PC-3 (cell line): Measurements from ENCODE around the gene SHQ1.

Experiments
- CTCF ChIP-seq: fragments of 300-600 bp; sonication (generic); conservative IDR thresholded peaks from 2 replicates; pipeline ENCODE4 v1.5.1; 2017; ENCODE audit warnings: antibody characterized with exemption, low read depth, mild to moderate bottlenecking, low read length
- EZH2 ChIP-seq: fragments of 300-600 bp; sonication (generic); IDR thresholded peaks from one replicate; pipeline ENCODE4 v1.6.1; 2017; ENCODE audit warnings: antibody characterized with exemption, mild to moderate bottlenecking, low read length; ENCODE audit not compliant: unreplicated experiment
- EZH2phosphoT487 ChIP-seq: fragments of 300-600 bp; sonication (generic); IDR thresholded peaks from 2 replicates; pipeline ENCODE4 v1.6.1; 2018; ENCODE audit warnings: mild to moderate bottlenecking, antibody characterized with exemption, low read length, borderline replicate concordance

DNA sequence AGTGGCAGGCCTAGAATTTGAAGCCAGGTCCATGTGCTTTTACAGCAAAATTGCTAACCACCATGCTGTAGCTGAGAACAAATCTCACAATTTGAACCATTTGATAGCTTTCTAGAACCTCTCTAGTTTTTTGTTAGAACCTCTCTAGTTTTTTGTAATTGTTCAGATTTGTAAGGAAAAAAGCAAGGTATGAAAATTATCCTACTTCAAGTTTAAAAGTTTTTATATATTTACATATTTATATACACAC, 49.4 kb upstream of the SHQ1 start:
- TF ChIP-seq CTCF (no peak), EZH2 (no peak), EZH2phosphoT487 (no peak)
